K562 (cell line): Measurements from ENCODE around the gene QSOX2. TPM values are rescaled to one million over a fixed set of nuclear protein-coding genes. Genes with fewer than 3 reads are reported as not detected.

Experiments
- CREM ChIP-seq: IDR thresholded peaks from 2 replicates; pipeline ENCODE4 v1.6.1; 2014; ENCODE audit warnings: antibody characterized with exemption, low read depth
- ETV1 ChIP-seq: fragments of 450-650 bp; conservative IDR thresholded peaks from 2 replicates; pipeline ENCODE4 v1.6.1; 2016; ENCODE audit warnings: missing genetic modification characterization, control low read depth, low read depth, missing compliant biosample characterization
- FOS ChIP-seq: IDR thresholded peaks from 3 replicates; pipeline ENCODE4 v1.6.1; 2011; ENCODE audit not compliant: insufficient read length; ENCODE audit errors: extremely low read depth
- GTF2B ChIP-seq: IDR thresholded peaks from 2 replicates; pipeline ENCODE4 v1.6.1; 2011; ENCODE audit not compliant: insufficient read length; ENCODE audit errors: extremely low read depth
- L3MBTL2 ChIP-seq: fragments of 450-650 bp; IDR thresholded peaks from 2 replicates; pipeline ENCODE4 v1.6.1; 2016; ENCODE audit warnings: mild to moderate bottlenecking, moderate library complexity
- MAX ChIP-seq: sonication (generic); formaldehyde crosslinking; IDR thresholded peaks from 2 replicates; pipeline ENCODE4 v1.9.0; 2022; ENCODE audit warnings: mild to moderate bottlenecking, missing genetic modification reagents
- MGA ChIP-seq: fragments of 450-650 bp; IDR thresholded peaks from 2 replicates; pipeline ENCODE4 v1.6.1; 2016; ENCODE audit warnings: mild to moderate bottlenecking, moderate library complexity
- RNF2 ChIP-seq: sonication (generic); IDR thresholded peaks from 2 replicates; pipeline ENCODE4 v1.6.1; 2016
- USF1 ChIP-seq: sonication (generic); formaldehyde crosslinking; IDR thresholded peaks from 2 replicates; pipeline ENCODE4 v1.9.0; 2022; ENCODE audit warnings: mild to moderate bottlenecking, missing genetic modification reagents
- polyA plus RNA-seq, 8 experiments: library from polyadenylated mRNA; depleted of rRNA in 4 of 8; stranded (reverse) in 5 of 8; unstranded in 3 of 8; fragments of >200 nt; fragmentation: Nextera tagmentation in 2 of 8; fragmentation: Illumina TruSeq in 1 of 8; extraction: Ambion mirVana in 2 of 8; extraction: Trizol in 1 of 8; gene quantifications; 2 replicates each; pipeline versions ENCODE4 v1.2.1 to v1.2.3, GENCODE V29; 2011 to 2014; ENCODE audit warnings: inconsistent platforms in 1 of 8, missing spikeins in 1 of 8
- total RNA-seq, 7 experiments: library from RNA; depleted of rRNA in 6 of 7; stranded (reverse); fragments of >200 nt in 6 of 7; fragmentation: Illumina TruSeq in 2 of 7; extraction: Trizol in 2 of 7; gene quantifications; 2 replicates each; pipeline versions ENCODE4 v1.2.1 to v1.2.3, GENCODE V29; 2011 to 2021; ENCODE audit warnings: low replicate concordance in 1 of 7
- TF ChIP-seq, protein P1 (sequence below): fragments of 200-800 bp; sonication (Bioruptor generic); IDR thresholded peaks from 2 replicates; pipeline ENCODE4 v1.6.1; 2017; ENCODE audit warnings: missing genetic modification characterization, missing compliant biosample characterization
- TF ChIP-seq, protein P2 (sequence below): fragments of 250-450 bp; sonication (Bioruptor Pico); IDR thresholded peaks from 2 replicates; pipeline ENCODE4 v1.4.0; 2020; ENCODE audit warnings: mild to moderate bottlenecking, moderate library complexity

The QSOX2 gene
- total and polyA plus RNA-seq, 9 of the 15 experiments (the other 6 are each of a cell fraction or from before 2014, with no cell fraction given): 0.51 to 23.7 (median 12.7) TPM

DNA sequence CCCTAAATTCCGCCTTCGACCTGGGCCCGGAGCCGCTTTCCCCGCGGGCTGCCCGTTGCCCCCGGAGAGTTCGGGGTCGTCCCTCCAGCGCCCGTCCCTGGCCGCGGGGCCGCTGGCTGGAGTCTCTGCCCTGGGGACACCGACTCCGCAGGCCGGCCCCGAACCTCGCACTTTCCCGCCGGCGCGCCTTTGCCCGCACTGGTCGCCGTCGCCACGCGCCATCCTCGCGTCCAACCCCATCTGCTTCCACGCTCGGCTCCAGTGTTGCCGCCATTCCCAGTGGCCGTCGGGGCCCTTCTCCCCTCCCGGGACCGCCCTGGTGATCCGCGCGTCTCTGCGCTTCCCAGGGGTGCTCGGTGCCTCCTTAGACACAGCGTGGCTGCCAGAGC lies 51.7 kb downstream of the QSOX2 start (continued):
- TF ChIP-seq MGA (peak; percentile 38; the same call in 1 of the 2 replicates), L3MBTL2 (peak; percentile 66), FOS (no peak), ETV1 (tag) (no peak), CREM (no peak), MAX (CRISPR knock-in tag) (no peak), GTF2B (no peak), RNF2 (no peak), USF1 (CRISPR knock-in tag) (no peak)
- TF ChIP-seq, protein P1, sequence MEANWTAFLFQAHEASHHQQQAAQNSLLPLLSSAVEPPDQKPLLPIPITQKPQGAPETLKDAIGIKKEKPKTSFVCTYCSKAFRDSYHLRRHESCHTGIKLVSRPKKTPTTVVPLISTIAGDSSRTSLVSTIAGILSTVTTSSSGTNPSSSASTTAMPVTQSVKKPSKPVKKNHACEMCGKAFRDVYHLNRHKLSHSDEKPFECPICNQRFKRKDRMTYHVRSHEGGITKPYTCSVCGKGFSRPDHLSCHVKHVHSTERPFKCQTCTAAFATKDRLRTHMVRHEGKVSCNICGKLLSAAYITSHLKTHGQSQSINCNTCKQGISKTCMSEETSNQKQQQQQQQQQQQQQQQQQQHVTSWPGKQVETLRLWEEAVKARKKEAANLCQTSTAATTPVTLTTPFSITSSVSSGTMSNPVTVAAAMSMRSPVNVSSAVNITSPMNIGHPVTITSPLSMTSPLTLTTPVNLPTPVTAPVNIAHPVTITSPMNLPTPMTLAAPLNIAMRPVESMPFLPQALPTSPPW: no peak
- TF ChIP-seq, protein P2, sequence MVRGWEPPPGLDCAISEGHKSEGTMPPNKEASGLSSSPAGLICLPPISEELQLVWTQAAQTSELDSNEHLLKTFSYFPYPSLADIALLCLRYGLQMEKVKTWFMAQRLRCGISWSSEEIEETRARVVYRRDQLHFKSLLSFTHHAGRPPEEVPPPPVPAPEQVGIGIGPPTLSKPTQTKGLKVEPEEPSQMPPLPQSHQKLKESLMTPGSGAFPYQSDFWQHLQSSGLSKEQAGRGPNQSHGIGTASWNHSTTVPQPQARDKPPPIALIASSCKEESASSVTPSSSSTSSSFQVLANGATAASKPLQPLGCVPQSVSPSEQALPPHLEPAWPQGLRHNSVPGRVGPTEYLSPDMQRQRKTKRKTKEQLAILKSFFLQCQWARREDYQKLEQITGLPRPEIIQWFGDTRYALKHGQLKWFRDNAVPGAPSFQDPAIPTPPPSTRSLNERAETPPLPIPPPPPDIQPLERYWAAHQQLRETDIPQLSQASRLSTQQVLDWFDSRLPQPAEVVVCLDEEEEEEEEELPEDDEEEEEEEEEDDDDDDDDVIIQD (CRISPR knock-in tag): 0 out of 2 replicates have a peak, but pooled peaks have one; percentile 13
